ENCODE data around the gene SPIB.

SPIB gene

GRCh38 chr19:50392759-50393158 is 26.0 kb upstream of the SPIB start:
- no peak for DNase-seq

- no peak for DNase-seq
Observed at GRCh38 chr19:50393589-50393988, 25.1 kb upstream of the SPIB start.

GRCh38 chr19:50394017-50394416 is 24.7 kb upstream of the SPIB start:
- DNase-seq, result no peak

- DNase-seq, result no peak
Observed at GRCh38 chr19:50398675-50399367, 19.9 kb upstream of the SPIB start.

GRCh38 chr19:50399368-50399745 is 19.4 kb upstream of the SPIB start:
- DNase-seq, result no peak

- DNase-seq, result no peak
Observed at GRCh38 chr19:50401605-50402450, 16.9 kb upstream of the SPIB start.

- DNase-seq, result no peak
Observed at GRCh38 chr19:50402544-50403301, 16.0 kb upstream of the SPIB start.

- no peak for DNase-seq
Observed at GRCh38 chr19:50406156-50406820, 12.4 kb upstream of the SPIB start.

- DNase-seq, result no peak
Observed at GRCh38 chr19:50406829-50407228, 11.9 kb upstream of the SPIB start.

GRCh38 chr19:50409347-50409746 is 9.4 kb upstream of the SPIB start:
- DNase-seq, result no peak

GRCh38 chr19:50410109-50410508 is 8.6 kb upstream of the SPIB start:
- no peak for DNase-seq

- DNase-seq, result no peak
Observed at GRCh38 chr19:50412419-50412818, 6.3 kb upstream of the SPIB start.

GRCh38 chr19:50413096-50413495 is 5.6 kb upstream of the SPIB start:
- DNase-seq, result no peak

- DNase-seq, result no peak
Observed at GRCh38 chr19:50413531-50413930, 5.2 kb upstream of the SPIB start.

GRCh38 chr19:50414864-50415660 is 3.7 kb upstream of the SPIB start:
- DNase-seq, result no peak

GRCh38 chr19:50415661-50416033 is 3.1 kb upstream of the SPIB start:
- no peak for DNase-seq

- DNase-seq, result no peak
Observed at GRCh38 chr19:50416034-50416977, 2.4 kb upstream of the SPIB start.

- no peak for DNase-seq
Observed at GRCh38 chr19:50417111-50418081, 1.3 kb upstream of the SPIB start.

GRCh38 chr19:50419022-50419579 is 363 bp downstream of the SPIB start:
- no peak for DNase-seq
